T-helper 2 cell (primary cell): ENCODE measurements around the gene TNS3.

Experiments
- DNase-seq, 5 experiments: peaks; one replicate each; pipeline versions ENCODE4 v3.0.0 to v3.0.0-alpha.2; 2012 to 2022

TNS3 gene

GRCh38 chr7:47380325-47381133 lies 201.4 kb downstream of the TNS3 start:
- no peak for DNase-seq

GRCh38 chr7:47379629-47380324 lies 202.1 kb downstream of the TNS3 start:
- no peak for DNase-seq

- no peak for DNase-seq
Measured at GRCh38 chr7:47378728-47379395, 203.0 kb downstream of the TNS3 start.

- no peak for DNase-seq
Measured at GRCh38 chr7:47377741-47378140, 204.2 kb downstream of the TNS3 start.

GRCh38 chr7:47376991-47377616 lies 204.8 kb downstream of the TNS3 start:
- no peak for DNase-seq

GRCh38 chr7:47375121-47375938 lies 206.6 kb downstream of the TNS3 start:
- no peak for DNase-seq

- no peak for DNase-seq
Measured at GRCh38 chr7:47374538-47374937, 207.4 kb downstream of the TNS3 start.

- no peak for DNase-seq
Measured at GRCh38 chr7:47373871-47374451, 207.9 kb downstream of the TNS3 start.

GRCh38 chr7:47371733-47372368 lies 210.1 kb downstream of the TNS3 start:
- DNase-seq, result no peak

- DNase-seq, result no peak
Measured at GRCh38 chr7:47371317-47371716, 210.6 kb downstream of the TNS3 start.

- no peak for DNase-seq
Measured at GRCh38 chr7:47370461-47371042, 211.4 kb downstream of the TNS3 start.

- no peak for DNase-seq
Measured at GRCh38 chr7:47369736-47370135, 212.2 kb downstream of the TNS3 start.

GRCh38 chr7:47368190-47368812 lies 213.6 kb downstream of the TNS3 start:
- DNase-seq, result no peak

GRCh38 chr7:47367369-47367768 lies 214.5 kb downstream of the TNS3 start:
- no peak for DNase-seq

GRCh38 chr7:47366960-47367359 lies 215.0 kb downstream of the TNS3 start:
- DNase-seq, result no peak

- DNase-seq, result no peak
Measured at GRCh38 chr7:47366211-47366610, 215.7 kb downstream of the TNS3 start.

GRCh38 chr7:47362984-47363383 lies 218.9 kb downstream of the TNS3 start:
- DNase-seq, result no peak

- peak in 1 of 5 experiments; percentile 65 for DNase-seq
Measured at GRCh38 chr7:47361746-47362215, 220.1 kb downstream of the TNS3 start.

GRCh38 chr7:47361236-47361635 lies 220.7 kb downstream of the TNS3 start:
- no peak for DNase-seq

GRCh38 chr7:47360301-47360900 lies 221.5 kb downstream of the TNS3 start:
- DNase-seq, result no peak
